GM12878 (cell line): ENCODE measurements around the gene PITRM1. TPM values are rescaled to one million over a fixed set of nuclear protein-coding genes. Genes with fewer than 3 reads are reported as not detected.

Experiments used
- ATAC-seq: fragments of 200-7000 bp; cut with Tn5 transposase; 3 replicates; pipeline ENCODE4 v1.9.1; 2020; ENCODE audit warnings: mild to moderate bottlenecking, moderate library complexity
- BruUV-seq: library from RNA; stranded (reverse); fragments of 400-500 nt; replicated peaks from 2 replicates; lab custom pipeline; 2021; lab: Mats Ljungman, UMichigan
- CTCF ChIA-PET: fragments of 300-600 bp; sonication (Branson Sonifier 250); formaldehyde crosslinking; extraction: SDS; loops from one replicate; lab custom pipeline; 2021; ENCODE audit warnings: inconsistent platforms; lab: Yijun Ruan, JAX
- POLR2A ChIA-PET: fragments of 350-600 bp; formaldehyde crosslinking; extraction: SDS; loops from one replicate; lab custom pipeline; 2021; ENCODE audit warnings: inconsistent platforms; lab: Charles Lee
- RAD21 ChIA-PET: fragments of 300-600 bp; sonication (Branson Sonifier 250); formaldehyde crosslinking; loops from one replicate; lab custom pipeline; 2023; ENCODE audit warnings: antibody characterized with exemption; ENCODE audit not compliant: unreplicated experiment; lab: Charles Lee
- SMC1A ChIA-PET: fragments of 300-600 bp; sonication (Branson Sonifier 250); formaldehyde crosslinking; loops from one replicate; lab custom pipeline; 2023; ENCODE audit not compliant: unreplicated experiment, uncharacterized antibody; lab: Charles Lee
- DNase-seq: peaks from one replicate; pipeline ENCODE4 v3.0.0-alpha.2; 2011; ENCODE audit warnings: low read depth, low spot score
- FAIRE-seq: peaks from 3 replicates; lab custom pipeline; 2011; peaks lifted over from hg19 to GRCh38; lab: Jason Lieb, UNC
- H2AFZ ChIP-seq: 2 replicates; pipeline ENCODE4 v1.6.0; 2011; ENCODE audit warnings: low read depth, low read length, control low read depth; ENCODE audit not compliant: control insufficient read depth
- H3K27ac ChIP-seq: 2 replicates; pipeline ENCODE4 v1.5.1; 2011; ENCODE audit warnings: control low read depth; ENCODE audit not compliant: control insufficient read depth, insufficient read depth
- H3K27me3 ChIP-seq, 2 experiments: replicated peaks in 1 of 2; 2 replicates each; pipeline versions ENCODE4 v1.6.0 to v1.6.1; 2011; ENCODE audit warnings: low read length in 1 of 2; ENCODE audit not compliant: control insufficient read depth in 2 of 2, insufficient read depth in 2 of 2
- H3K36me3 ChIP-seq, 2 experiments: 2 replicates each; pipeline ENCODE4 v1.5.1; 2011; ENCODE audit warnings: low read length in 1 of 2; ENCODE audit not compliant: control insufficient read depth in 2 of 2, insufficient read depth in 2 of 2
- H3K4me1 ChIP-seq: 2 replicates; pipeline ENCODE4 v1.6.1; 2011; ENCODE audit warnings: mild to moderate bottlenecking, low read length, moderate library complexity, mixed read lengths; ENCODE audit not compliant: control insufficient read depth, insufficient read depth
- H3K4me2 ChIP-seq: 2 replicates; pipeline ENCODE4 v1.6.0; 2011; ENCODE audit warnings: control low read depth; ENCODE audit not compliant: control insufficient read depth, insufficient read depth
- H3K4me3 ChIP-seq: fragments of 200-600 bp; sonication (generic); 2 replicates; pipeline ENCODE4 v1.5.1; 2016
- H3K79me2 ChIP-seq: 2 replicates; pipeline ENCODE4 v1.6.0; 2011; ENCODE audit warnings: low read length; ENCODE audit not compliant: control insufficient read depth, insufficient read depth
- H3K9ac ChIP-seq: 2 replicates; pipeline ENCODE4 v1.8.0; 2011; ENCODE audit warnings: low read length, control low read depth, mixed read lengths; ENCODE audit not compliant: control insufficient read depth, insufficient read depth
- H3K9me3 ChIP-seq: replicated peaks from 3 replicates; pipeline ENCODE4 v1.5.1; 2011; ENCODE audit warnings: mild to moderate bottlenecking, low read length; ENCODE audit not compliant: control insufficient read depth, insufficient read depth
- H4K20me1 ChIP-seq: 2 replicates; pipeline ENCODE4 v1.6.0; 2011; ENCODE audit not compliant: control insufficient read depth, insufficient read depth
- ASH2L ChIP-seq: fragments of 300-600, 200-600 bp; sonication (generic); IDR thresholded peaks from 2 replicates; pipeline ENCODE4 v1.6.1; 2017; ENCODE audit warnings: low read depth, mild to moderate bottlenecking, borderline replicate concordance
- EP300 ChIP-seq, 2 experiments: fragments of 150-350 bp in 1 of 2; IDR thresholded peaks; 2 replicates each; pipeline ENCODE4 v1.6.1; 2011 to 2012; ENCODE audit warnings: low read depth in 2 of 2, low read length in 2 of 2, borderline replicate concordance in 1 of 2, improper control_type of control experiment in 1 of 2, inconsistent platforms in 1 of 2; ENCODE audit not compliant: control insufficient read depth in 1 of 2
- MAX ChIP-seq: IDR thresholded peaks from 2 replicates; pipeline ENCODE4 v1.6.1; 2012; ENCODE audit warnings: low read depth, low read length, improper control_type of control experiment
- RCOR1 ChIP-seq: conservative IDR thresholded peaks from 2 replicates; pipeline ENCODE4 v1.6.1; 2012; ENCODE audit warnings: low read depth, low read length, improper control_type of control experiment
- ZBTB40 ChIP-seq: fragments of 450-650 bp; IDR thresholded peaks from 2 replicates; pipeline ENCODE4 v1.6.1; 2016; ENCODE audit warnings: mild to moderate bottlenecking, moderate library complexity, borderline replicate concordance
- ZSCAN29 ChIP-seq: fragments of 450-650 bp; IDR thresholded peaks from 2 replicates; pipeline ENCODE4 v1.6.1; 2017; ENCODE audit warnings: mild to moderate bottlenecking, moderate library complexity
- WGBS: methylation state at CpG from one replicate; pipeline ENCODE4 v1.1.6; 2016; ENCODE audit warnings: low lambda C conversion rate; ENCODE audit not compliant: insufficient replicate concordance, insufficient coverage; ENCODE audit errors: missing lambda C conversion rate; 5-methylcytosine and 5-hydroxymethylcytosine counted together
- in situ Hi-C: fragments of 300-500 bp; cut with MboI; formaldehyde crosslinking; loops from 9 replicates; pipeline ENCODE4 v1.14.3; 2018; ENCODE audit warnings: mixed read lengths
- intact Hi-C: fragments of 100-400 bp; cut with micrococcal nuclease; formaldehyde crosslinking; loops from one replicate; pipeline ENCODE4 v1.14.2; 2022; ENCODE audit not compliant: unreplicated experiment
- polyA plus RNA-seq, 11 experiments: library from polyadenylated mRNA; depleted of rRNA in 4 of 11; unstranded in 6 of 11; stranded (reverse) in 5 of 11; fragments of >200 nt; fragmentation: Nextera tagmentation in 4 of 11; fragmentation: Illumina TruSeq in 1 of 11; extraction: Ambion mirVana in 4 of 11; extraction: Trizol in 1 of 11; gene quantifications; 1 replicate in 1 of 11; 2 replicates in 10 of 11; pipeline versions ENCODE4 v1.2.1 to v1.2.3, GENCODE V29; 2011 to 2016; ENCODE audit warnings: inconsistent platforms in 2 of 11, missing spikeins in 2 of 11, low read depth in 1 of 11
- total RNA-seq, 4 experiments: library from RNA; depleted of rRNA in 3 of 4; stranded (reverse); fragments of >200 nt in 3 of 4; fragmentation: Illumina TruSeq in 1 of 4; extraction: Trizol in 1 of 4; gene quantifications; 2 replicates each; pipeline versions ENCODE4 v1.2.1 to v1.2.3, GENCODE V29; 2013 to 2021
- TF ChIP-seq, protein P1 (sequence below): IDR thresholded peaks from 2 replicates; pipeline ENCODE4 v1.6.1; 2012; ENCODE audit warnings: low read depth, low read length, improper control_type of control experiment

Gene PITRM1
- total and polyA plus RNA-seq, 10 of the 15 experiments (the other 5 are each of a cell fraction or from before 2014, with no cell fraction given) = 15.5 to 53.0 (median 45.0) TPM

GRCh38 chr10:3196958-3197347 lies 24.4 kb upstream of the PITRM1 start (continued):
- TF ChIP-seq ZBTB40 = no peak
- no peak for TF ChIP-seq EP300 (IDR thresholded peaks at IDR 0.05; ENCODE audit: borderline replicate concordance in 1 of 2, control insufficient read depth in 1 of 2, low read depth in 2 of 2, low read length in 2 of 2)

GRCh38 chr10:3196482-3196881 lies 23.9 kb upstream of the PITRM1 start:
- no peak overlapping the region for H3K4me2 ChIP-seq
- no peaks in the 10 kb centered on the region for H3K36me3 ChIP-seq
- ChIA-PET SMC1A (interaction anchor here (1.6 kb wide), 1 partner anchor 13 kb away, joined by 4 read pairs; no protein-coding TSS in a partner anchor), RAD21 (no interaction called here), CTCF (interaction anchor here (2.1 kb wide), 1 partner anchor 1461 kb away, joined by 13 read pairs; no protein-coding TSS in a partner anchor), POLR2A (interaction anchor here (0.6 to 0.7 kb wide), 2 partner anchors 47 to 1367 kb away, joined by 3 to 5 read pairs; no protein-coding TSS in a partner anchor)
- no peak for FAIRE-seq
- H3K79me2 ChIP-seq = no peaks in the 10 kb centered on the region
- H3K4me1 ChIP-seq = no peaks in the 10 kb centered on the region
- BruUV-seq = no TSS peak
- peaks cover 1 to 12% of the 10 kb centered on the region in 2 experiments; a peak in 3 of 4 replicates for H3K27me3 ChIP-seq
- in situ Hi-C loops (loop anchor here (10.0 kb wide), 1 partner anchor 1458 kb away; no protein-coding TSS in a partner anchor), intact Hi-C loops (no loop called here)
- H3K27ac ChIP-seq = no peak overlapping the region
- no peak overlapping the region for H3K4me3 ChIP-seq
- 57% methylated on average over 10 of the region's 10 CpGs for WGBS
- no peaks in the 10 kb centered on the region; the same call in 1 of the 2 replicates for H4K20me1 ChIP-seq
- no peak for DNase-seq
- no peak for ATAC-seq
- no peak overlapping the region for H3K9ac ChIP-seq
- no peaks in the 10 kb centered on the region for H3K9me3 ChIP-seq
- H2AFZ ChIP-seq = no peak overlapping the region
- no peak for TF ChIP-seq MAX
- TF ChIP-seq ZSCAN29 = no peak
- TF ChIP-seq RCOR1 = no peak
- TF ChIP-seq, protein P1, sequence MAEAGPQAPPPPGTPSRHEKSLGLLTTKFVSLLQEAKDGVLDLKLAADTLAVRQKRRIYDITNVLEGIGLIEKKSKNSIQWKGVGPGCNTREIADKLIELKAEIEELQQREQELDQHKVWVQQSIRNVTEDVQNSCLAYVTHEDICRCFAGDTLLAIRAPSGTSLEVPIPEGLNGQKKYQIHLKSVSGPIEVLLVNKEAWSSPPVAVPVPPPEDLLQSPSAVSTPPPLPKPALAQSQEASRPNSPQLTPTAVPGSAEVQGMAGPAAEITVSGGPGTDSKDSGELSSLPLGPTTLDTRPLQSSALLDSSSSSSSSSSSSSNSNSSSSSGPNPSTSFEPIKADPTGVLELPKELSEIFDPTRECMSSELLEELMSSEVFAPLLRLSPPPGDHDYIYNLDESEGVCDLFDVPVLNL = no peak
- no peak for TF ChIP-seq ASH2L
